Measurements from ENCODE around the gene RCBTB1. TPM values are rescaled to one million over a fixed set of nuclear protein-coding genes. Genes with fewer than 3 reads are reported as not detected.

The RCBTB1 gene
- total RNA-seq, 1 experiment from 2014 or later = 5.4 TPM

- Histone ChIP-seq H3K9ac (ENCODE audit: low read length) (no peak overlapping the region), H3K4me1 (ENCODE audit: insufficient read depth, low read length) (peaks cover 27% of the 10 kb centered on the region), H3K27ac (ENCODE audit: low read length) (peak overlapping the region; percentile 13), H2AFZ (ENCODE audit: low read length) (no peak overlapping the region), H4K20me1 (ENCODE audit: low read length) (no peaks in the 10 kb centered on the region), H3K9me2 (replicated peaks; ENCODE audit: low read length) (no peaks in the 10 kb centered on the region), H3K27me3 (ENCODE audit: low read length) (no peaks in the 10 kb centered on the region), H3K4me2 (ENCODE audit: low read length) (peak overlapping the region; percentile 89), H3K9me3 (ENCODE audit: low read length) (no peaks in the 10 kb centered on the region), H3K36me3 (ENCODE audit: low read depth, low read length) (no peaks in the 10 kb centered on the region), H3F3A (ENCODE audit: low read length, unreplicated experiment) (no peaks in the 10 kb centered on the region), H3K4me3 (ENCODE audit: low read length) (no peak overlapping the region), H3K79me2 (ENCODE audit: low read length) (peaks cover 16% of the 10 kb centered on the region; the same call in 1 of the 2 replicates)
- POLR2A ChIA-PET (ENCODE audit: unreplicated experiment) = interaction anchor here (0.6 kb wide), 2 partner anchors 436 to 530 kb away, joined by 3 to 6 read pairs; no protein-coding TSS in a partner anchor
- intact Hi-C loops (cut with micrococcal nuclease) = no loop called here
- ATAC-seq (no peak), DNase-seq (peak; percentile 27)
- TF ChIP-seq EZH2 (IDR thresholded peaks at IDR 0.05; ENCODE audit: low read length, unreplicated experiment) = no peak
- TF ChIP-seq, protein P1, sequence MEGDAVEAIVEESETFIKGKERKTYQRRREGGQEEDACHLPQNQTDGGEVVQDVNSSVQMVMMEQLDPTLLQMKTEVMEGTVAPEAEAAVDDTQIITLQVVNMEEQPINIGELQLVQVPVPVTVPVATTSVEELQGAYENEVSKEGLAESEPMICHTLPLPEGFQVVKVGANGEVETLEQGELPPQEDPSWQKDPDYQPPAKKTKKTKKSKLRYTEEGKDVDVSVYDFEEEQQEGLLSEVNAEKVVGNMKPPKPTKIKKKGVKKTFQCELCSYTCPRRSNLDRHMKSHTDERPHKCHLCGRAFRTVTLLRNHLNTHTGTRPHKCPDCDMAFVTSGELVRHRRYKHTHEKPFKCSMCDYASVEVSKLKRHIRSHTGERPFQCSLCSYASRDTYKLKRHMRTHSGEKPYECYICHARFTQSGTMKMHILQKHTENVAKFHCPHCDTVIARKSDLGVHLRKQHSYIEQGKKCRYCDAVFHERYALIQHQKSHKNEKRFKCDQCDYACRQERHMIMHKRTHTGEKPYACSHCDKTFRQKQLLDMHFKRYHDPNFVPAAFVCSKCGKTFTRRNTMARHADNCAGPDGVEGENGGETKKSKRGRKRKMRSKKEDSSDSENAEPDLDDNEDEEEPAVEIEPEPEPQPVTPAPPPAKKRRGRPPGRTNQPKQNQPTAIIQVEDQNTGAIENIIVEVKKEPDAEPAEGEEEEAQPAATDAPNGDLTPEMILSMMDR (conservative IDR thresholded peaks at IDR 0.05; ENCODE audit: low read depth, low read length) = no peak
- TF ChIP-seq EZH2phosphoT487 (IDR thresholded peaks at IDR 0.05; ENCODE audit: borderline replicate concordance, low read length) = no peak
- CTCF ChIA-PET = no interaction called here
- no TSS peak for BruUV-seq (replicated peaks)
Measured at GRCh38 chr13:49586717-49587116, 1.4 kb upstream of the RCBTB1 start.

DNA sequence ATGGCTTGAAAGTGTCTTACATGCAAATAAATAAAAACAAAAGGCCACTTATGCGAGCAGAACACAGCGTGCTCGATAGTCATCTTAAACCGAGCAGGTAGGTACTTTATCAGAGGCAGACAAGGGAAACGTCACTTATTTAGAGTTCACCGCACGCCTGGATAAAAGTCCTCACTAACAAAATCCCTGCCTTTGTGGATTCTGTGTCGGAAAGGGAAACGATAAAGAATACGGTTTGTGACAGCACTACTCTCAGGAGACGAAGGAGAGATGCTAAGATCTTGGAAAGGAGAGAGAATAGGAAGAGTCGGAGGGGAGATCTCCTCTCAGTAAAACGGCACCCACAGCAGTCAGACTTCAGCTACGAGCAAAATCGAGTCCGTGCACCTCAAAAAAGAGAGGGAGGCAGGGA is 581 bp downstream of the RCBTB1 start:
- no peaks in the 10 kb centered on the region for H3K9me2 ChIP-seq (replicated peaks; ENCODE audit: low read length)
- peak overlapping the region; percentile 89 for H3K4me2 ChIP-seq (ENCODE audit: low read length)
- no peak overlapping the region for H3K27ac ChIP-seq (ENCODE audit: low read length)
- peak overlapping the region; percentile 99 for H2AFZ ChIP-seq (ENCODE audit: low read length)
- DNase-seq = peak; percentile 12
- TF ChIP-seq EZH2phosphoT487 (IDR thresholded peaks at IDR 0.05; ENCODE audit: borderline replicate concordance, low read length) (no peak), EZH2 (IDR thresholded peaks at IDR 0.05; ENCODE audit: low read length, unreplicated experiment) (no peak)
- TF ChIP-seq, protein P1 (conservative IDR thresholded peaks at IDR 0.05; ENCODE audit: low read depth, low read length) = no peak
- peaks cover 27% of the 10 kb centered on the region for H3K4me1 ChIP-seq (ENCODE audit: insufficient read depth, low read length)
- peak overlapping the region; percentile 93 for H3K4me3 ChIP-seq (ENCODE audit: low read length)
- CTCF ChIA-PET = no interaction called here
- peaks cover 16% of the 10 kb centered on the region; the same call in 1 of the 2 replicates for H3K79me2 ChIP-seq (ENCODE audit: low read length)
- no peaks in the 10 kb centered on the region for H3K36me3 ChIP-seq (ENCODE audit: low read depth, low read length)
- TSS peak; percentile 57 for BruUV-seq (replicated peaks)
- H3K9me3 ChIP-seq (ENCODE audit: low read length) = no peaks in the 10 kb centered on the region
- no peaks in the 10 kb centered on the region for H3F3A ChIP-seq (ENCODE audit: low read length, unreplicated experiment)
- intact Hi-C loops (cut with micrococcal nuclease) = loop anchor here (2.0 to 5.0 kb wide), 2 partner anchors 14 to 137 kb away; no protein-coding TSS in a partner anchor
- POLR2A ChIA-PET (ENCODE audit: unreplicated experiment) = no interaction called here
- H3K9ac ChIP-seq (ENCODE audit: low read length) = peak overlapping the region; percentile 77
- ATAC-seq = peak; percentile 17
- H4K20me1 ChIP-seq (ENCODE audit: low read length) = no peaks in the 10 kb centered on the region
- H3K27me3 ChIP-seq (ENCODE audit: low read length) = no peaks in the 10 kb centered on the region

DNA sequence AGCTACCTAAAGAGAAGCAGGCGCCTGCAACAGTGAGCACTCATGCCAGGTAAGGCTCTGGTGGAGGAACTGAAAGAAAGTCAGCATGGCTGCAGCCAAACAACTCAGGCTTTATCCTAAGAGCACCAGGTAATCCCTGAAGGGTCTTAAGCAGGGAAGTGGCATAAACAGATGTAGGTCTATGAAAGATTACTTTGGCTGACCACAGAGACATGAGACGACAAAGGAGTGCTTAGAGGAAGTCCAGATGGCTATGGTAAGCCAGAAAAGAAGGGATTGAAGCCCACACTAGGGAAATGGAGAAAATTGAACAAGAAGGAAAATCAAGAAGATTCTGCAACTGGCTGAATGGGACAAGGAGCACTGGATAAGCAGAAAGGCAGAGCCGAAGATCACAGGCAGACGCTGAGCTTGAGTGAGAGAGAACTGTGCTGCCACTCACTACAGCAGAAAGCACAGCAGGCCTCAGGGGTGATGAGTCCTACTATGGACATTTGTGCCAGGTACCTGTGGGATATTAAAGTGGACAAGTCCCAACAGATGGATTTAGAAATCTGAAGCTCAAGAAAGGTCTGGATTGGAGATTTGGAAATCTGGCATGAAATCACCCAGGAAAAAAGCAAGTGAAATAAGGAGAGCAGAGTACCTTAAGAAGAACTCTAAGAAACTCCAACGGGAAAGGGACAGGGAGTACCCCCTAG is 4.2 kb downstream of the RCBTB1 start:
- DNase-seq = no peak
- no peaks in the 10 kb centered on the region for H4K20me1 ChIP-seq (ENCODE audit: low read length)
- no peak overlapping the region for H3K4me3 ChIP-seq (ENCODE audit: low read length)
- no peaks in the 10 kb centered on the region for H3K9me2 ChIP-seq (replicated peaks; ENCODE audit: low read length)
- no peak for TF ChIP-seq EZH2 (IDR thresholded peaks at IDR 0.05; ENCODE audit: low read length, unreplicated experiment)
- H3F3A ChIP-seq (ENCODE audit: low read length, unreplicated experiment) = no peaks in the 10 kb centered on the region
- CTCF ChIA-PET = no interaction called here
- H3K4me2 ChIP-seq (ENCODE audit: low read length) = no peak overlapping the region
- H3K4me1 ChIP-seq (ENCODE audit: insufficient read depth, low read length) = peaks cover 8% of the 10 kb centered on the region
- ATAC-seq = no peak
- H3K27ac ChIP-seq (ENCODE audit: low read length) = no peak overlapping the region
- no peak overlapping the region for H3K9ac ChIP-seq (ENCODE audit: low read length)
- H2AFZ ChIP-seq (ENCODE audit: low read length) = no peak overlapping the region
- no peaks in the 10 kb centered on the region for H3K27me3 ChIP-seq (ENCODE audit: low read length)
- POLR2A ChIA-PET (ENCODE audit: unreplicated experiment) = no interaction called here
- H3K79me2 ChIP-seq (ENCODE audit: low read length) = peaks cover 16% of the 10 kb centered on the region; the same call in 1 of the 2 replicates
- H3K36me3 ChIP-seq (ENCODE audit: low read depth, low read length) = no peaks in the 10 kb centered on the region
- no TSS peak for BruUV-seq (replicated peaks)
- intact Hi-C loops (cut with micrococcal nuclease) = loop anchor here (5.0 kb wide), 1 partner anchor 134 kb away; no protein-coding TSS in a partner anchor
- no peaks in the 10 kb centered on the region for H3K9me3 ChIP-seq (ENCODE audit: low read length)
